CD1c-positive myeloid dendritic cell (primary cell): ENCODE results near the gene P2RY1.
"Not testable (repeated sequence)": the region's sequence is repeated elsewhere in the genome, so short reads cannot be mapped to it uniquely, and the experiment has no call there.

Experiments used
- DNase-seq: peaks from one replicate; pipeline ENCODE4 v3.0.0-alpha.2; 2016; ENCODE audit errors: extremely low spot score

The P2RY1 gene

DNA sequence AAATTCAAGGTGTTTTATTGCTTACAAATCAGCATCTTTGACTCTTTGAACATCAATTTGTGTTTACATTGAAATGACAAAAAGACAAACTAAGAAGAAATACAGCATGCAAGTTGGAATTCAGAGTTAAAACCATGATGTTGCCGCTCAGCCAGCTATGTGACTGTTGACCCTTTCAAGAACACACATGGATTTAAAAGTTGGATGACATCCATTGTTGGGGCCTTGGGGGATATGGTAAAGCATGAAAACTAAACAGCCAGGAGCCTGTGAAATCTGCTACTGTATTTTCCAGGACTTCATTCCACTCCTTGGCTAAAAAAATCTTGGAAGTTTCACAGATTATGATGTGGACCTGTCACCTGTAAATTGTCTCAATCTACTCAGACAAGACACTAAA, 4.6 kb downstream of the P2RY1 start:
- no peak for DNase-seq

DNA sequence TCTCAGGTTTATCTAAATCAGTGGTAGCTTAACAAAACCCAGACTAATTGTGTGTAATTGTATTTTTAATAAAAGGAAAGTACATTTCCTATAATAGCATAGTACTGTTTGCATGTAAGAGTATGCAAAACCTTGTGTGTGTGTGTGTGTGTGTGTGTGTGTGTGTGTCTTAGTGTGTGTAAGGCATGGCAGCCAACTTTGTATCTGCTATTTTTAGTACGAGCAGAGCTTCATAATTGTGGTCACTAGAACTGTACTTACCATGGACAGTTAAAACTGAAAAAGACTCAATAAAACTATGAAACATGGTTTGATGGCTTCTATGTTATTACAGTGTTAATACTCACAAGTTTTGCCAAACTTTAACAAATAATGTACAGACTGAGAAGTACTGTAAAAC, 6.2 kb downstream of the P2RY1 start:
- no peak for DNase-seq

DNA sequence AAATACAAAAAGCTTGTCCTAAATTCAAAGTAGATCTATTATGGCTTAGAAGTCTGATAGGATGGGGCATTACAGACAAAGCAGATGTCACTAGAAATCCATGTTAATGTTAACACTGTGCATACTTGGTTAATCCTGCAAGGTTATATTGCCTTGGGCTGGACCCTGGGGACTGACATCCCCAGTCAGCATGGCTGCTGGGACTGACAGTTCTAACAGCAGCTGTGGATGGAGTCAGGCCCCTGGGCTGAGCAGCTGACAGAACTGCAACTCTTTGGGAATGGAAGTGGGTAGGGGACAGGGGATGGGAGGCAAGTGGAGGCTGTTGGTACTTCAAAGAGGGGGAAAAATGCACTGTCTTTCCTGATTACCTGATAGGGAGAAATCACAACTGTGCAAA, 7.5 kb downstream of the P2RY1 start:
- DNase-seq: no peak

DNA sequence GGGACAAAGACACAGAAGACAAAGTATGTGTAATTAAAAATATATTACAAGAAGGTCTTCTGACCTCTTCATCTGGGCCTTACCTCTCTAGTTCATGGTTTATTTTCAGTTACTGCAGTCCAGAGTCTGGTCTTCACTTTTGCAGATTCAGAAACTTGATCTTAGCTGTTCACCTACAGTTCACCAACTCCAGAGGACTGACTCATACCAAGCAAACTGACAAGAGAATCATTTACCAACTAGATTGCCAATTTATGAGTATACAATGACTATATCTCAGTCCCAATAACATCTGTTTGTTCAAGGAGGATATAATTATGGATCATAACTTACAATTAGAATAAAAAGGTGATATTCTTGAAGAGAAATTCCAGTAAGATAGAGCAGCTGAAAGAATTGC, 9.0 kb downstream of the P2RY1 start:
- no peak for DNase-seq

DNA sequence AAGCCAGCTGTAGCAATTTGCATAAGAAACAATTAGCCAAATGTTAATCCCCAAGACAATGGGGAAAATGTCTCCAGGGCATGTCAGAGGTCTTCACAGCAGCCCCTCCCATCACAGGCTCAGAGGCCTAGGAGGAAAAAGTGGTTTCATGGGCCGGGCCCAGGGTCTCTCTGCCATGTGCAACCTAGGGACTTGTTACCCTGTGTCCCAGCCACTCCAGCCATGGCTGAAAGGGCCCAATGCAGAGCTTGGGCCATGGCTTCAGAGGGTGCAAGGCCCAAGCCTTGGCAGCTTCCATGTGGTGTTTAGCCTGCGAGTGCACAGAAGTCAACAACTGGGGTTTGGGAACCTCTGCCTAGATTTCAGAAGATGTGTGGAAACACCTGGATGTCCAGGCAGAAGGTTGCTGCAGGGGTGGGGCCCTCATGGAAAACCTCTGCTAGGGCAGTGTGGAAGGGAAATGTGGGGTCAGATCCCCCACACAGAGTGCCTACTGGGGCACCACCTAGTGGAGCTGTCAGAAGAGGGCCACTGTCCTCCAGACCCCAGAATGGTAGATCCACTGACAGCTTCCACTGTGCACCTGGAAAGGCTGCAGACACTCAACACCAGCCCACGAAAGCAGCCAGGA, 11.8 kb downstream of the P2RY1 start:
- DNase-seq: not testable (repeated sequence)

DNA sequence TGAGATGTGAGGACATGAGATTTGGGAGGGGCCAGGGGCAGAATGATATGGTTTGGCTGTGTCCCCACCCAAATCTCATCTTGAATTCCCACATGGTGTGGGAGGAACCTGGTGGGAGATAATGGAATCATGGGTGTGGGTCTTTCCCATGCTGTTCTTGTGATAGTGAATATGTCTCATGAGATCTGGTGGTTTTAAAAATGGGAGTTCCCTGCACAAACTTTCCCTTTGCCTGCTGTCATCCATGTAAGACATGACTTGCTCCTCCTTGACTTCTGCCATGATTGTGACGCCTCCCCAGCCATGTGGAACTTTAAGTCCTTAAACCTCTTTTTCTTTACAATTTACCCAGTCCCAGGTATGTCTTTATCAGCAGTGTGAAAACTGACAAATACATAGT, 12.7 kb downstream of the P2RY1 start:
- not testable (repeated sequence) for DNase-seq

DNA sequence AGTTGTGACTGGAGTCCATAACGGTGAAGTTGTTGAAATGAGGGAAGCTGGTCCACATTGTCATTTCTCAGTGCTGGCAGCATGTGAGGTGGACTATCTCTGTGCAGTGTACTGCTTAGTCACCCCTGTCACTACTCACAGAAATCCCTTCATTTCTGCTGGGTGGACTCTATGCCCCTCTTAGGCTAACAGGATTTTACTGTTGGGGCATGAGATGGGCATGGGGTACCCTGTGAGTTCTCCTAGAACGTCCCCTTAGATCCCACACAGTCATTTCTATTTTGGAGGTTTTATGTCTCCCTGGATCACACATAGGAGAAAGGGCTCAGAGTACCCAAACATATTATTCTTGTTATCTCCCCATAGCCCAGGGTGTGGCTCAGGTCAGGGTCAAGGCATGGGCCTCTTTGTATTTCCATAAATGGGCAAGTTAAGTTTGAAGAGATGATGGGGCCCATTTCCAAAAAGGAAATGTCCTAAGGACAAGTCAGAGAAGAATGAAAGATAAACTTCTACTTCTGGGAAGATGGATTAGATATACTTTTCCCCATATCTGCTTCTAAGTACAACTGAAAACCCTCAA, 15.2 kb downstream of the P2RY1 start:
- DNase-seq: no peak

DNA sequence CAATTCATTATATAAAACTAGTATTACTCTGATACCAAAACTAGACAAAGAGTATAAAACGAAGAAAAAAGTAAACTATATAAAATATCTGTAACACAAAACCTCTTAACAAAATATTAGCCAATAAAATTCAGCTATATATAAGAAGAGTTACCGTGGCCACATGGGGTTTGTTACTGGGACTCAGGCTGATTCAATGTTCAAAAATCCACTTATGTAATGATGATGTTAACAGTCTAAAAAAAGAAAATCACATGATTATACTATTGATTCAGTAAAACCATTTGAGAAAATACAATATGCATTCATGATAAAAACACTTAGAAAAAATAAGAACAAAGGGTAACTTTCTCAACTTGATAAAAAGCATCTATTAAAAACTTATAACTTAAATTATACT, 18.3 kb downstream of the P2RY1 start:
- no peak for DNase-seq

DNA sequence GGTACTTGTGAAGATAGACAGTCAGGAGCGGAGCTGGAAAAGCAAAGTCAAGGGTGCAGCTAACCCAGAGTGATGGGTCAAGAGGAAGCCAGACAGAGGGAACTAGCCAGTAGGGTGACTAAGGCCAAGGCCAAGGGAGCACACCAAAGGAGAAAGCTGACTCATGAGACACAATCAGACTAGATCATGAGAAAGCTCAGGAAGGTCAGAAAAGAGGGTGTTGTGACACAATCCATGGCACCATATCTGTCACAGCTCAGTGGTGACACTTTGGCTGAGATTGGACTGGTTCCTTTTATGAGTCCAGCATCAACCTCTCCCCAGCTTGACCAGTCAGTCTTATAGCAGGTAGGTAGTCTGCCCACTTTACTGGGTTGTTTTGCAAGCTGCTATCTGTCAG, 22.2 kb downstream of the P2RY1 start:
- DNase-seq: peak; percentile 84

DNA sequence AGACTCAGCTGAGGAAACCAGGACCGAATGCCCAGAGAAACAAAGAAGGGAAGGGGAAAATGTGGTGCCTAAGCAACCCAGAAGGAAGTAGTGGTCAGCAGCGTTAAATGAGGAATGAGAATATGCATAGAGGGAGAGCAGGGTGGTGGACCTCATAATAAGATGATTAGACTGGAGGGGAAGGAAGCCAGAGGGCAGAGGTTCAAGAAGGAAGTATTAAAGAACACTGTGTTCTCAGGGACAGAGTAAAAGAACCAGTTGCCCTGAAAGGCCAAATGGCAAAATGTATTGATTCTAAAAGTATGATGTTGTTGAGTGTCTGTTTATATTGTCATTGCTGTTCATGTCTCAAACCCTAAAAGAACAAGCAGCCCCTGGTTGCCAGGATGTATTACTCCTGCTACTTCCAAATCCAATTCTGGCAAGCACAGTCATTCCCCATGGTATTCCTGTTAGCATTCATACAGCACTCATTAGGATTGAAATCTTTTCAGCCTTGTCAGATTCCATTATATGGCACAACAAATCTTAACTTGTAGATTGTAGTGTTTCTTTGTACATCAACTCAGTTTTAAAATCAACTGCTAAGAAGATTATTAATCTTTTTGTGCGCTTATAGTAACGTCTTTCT, 23.4 kb downstream of the P2RY1 start:
- DNase-seq: peak; percentile 18

DNA sequence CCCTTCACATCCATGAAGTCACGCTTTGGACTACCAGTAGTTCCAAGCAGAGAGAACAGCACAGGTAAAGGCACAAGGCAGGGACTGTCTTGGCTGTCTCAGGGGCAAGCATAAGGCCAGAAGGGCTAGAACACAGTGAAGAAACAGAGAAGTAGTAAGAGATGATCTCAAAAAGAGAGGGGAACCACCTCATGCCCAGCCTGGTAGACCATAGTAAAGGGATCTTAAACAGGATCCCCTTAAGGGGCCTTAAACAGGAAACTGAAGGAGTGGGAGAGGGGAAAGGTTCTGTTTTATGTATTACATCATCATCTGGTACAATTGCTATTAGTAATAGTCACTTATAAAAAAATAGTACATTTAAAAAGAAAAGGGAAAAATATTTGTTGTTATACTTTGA, 25.8 kb downstream of the P2RY1 start:
- peak; percentile 71 for DNase-seq

DNA sequence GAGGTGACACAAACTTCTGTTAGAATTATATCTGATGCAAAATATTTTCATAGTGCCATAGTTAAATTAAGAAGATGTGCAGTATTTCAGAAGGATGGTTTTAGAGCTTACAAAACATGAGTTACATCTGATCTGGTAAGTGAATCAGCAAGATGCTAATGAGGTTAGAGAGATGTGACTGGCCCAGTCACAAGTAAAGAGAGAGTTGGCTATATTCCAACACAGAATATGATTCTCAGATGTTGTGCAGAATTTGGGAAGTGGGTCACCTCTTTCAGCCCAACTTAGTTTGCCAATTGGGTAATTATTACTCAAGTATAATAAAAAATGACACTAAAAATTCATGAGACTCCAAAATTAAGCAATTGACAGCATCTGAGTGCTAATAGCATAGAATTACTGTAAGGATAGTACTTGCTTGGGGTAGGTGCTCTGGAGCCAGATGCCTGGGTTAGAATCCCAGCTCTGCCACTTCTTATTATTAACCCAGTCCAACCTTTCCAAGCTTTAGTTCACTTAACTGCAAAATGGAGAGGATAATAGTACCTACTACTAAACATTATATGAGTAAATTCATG, 30.8 kb downstream of the P2RY1 start:
- peak; percentile 80 for DNase-seq

DNA sequence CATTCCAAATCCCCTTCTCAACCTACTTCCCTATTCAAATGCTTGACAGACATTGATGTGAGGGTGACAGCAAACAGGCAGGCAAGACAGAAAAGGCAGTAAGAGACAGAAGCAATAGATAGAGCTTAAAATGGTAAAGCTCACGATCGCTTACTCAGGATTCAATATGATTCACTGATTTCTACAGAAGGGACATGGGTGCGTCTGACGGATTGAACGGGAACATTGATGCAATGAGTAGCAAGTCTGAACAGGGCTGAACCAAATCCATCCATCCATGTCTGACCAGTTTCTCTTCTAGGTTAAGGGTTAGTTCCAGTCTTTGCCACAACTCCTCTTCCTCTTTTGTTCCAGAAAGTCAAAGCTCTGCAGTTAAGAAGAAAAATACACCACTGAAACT, 35.1 kb downstream of the P2RY1 start:
- peak; percentile 84 for DNase-seq

DNA sequence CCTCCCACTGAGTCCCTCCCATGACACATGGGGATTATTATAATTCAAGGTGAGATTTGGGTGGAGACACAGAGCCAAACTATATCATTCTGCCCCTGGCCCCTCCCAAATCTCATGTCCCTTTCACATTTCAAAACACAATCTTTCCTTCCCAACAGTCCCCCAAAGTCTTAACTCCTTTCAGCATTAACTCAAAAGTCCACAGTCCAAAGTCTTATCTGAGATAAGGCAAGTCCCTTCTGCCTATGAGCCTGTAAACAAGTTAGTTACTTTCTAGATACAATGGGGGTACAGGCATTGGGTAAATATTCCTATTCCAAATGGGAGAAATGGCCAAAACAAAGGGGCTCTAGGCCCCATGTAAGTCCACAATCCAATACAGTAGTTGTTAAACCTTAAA, 38.4 kb downstream of the P2RY1 start:
- not testable (repeated sequence) for DNase-seq

DNA sequence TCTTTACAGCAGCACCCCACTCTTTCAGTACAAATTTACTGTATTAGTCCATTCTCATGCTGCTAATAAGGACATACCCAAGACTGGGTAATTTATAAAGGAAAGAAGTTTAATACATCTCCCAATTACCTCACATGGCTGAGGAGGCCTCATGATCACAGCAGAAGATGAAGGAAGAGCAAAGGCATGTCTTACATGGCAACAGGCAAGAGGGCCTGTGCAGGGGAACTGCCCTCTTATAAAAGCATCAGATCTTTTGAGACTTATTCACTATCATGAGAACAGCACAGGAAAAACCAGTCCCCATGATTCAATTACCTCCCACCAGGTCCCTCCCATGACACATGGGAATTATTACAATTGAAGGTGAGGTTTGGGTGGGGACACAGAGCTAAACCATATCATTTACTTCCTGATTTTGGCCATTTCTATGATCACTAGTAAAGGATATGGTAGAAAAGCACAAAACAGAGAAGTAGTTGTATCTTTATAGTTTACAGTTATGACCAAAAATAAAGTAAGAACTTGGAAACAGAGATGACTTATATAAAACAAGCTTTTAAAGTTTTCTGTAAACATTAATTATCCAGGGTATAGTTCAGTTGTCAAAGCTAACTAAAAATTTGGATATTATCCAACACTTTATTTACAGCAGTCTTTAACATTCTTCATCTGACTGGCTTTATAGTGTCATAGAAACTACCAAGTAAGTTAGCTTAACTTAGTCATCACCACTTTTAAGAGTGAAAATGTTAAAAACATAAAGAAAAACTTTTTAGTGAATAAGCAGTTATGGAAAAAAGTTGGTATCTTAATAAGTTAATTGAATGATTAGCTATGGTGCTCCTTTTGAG, 40.2 kb downstream of the P2RY1 start:
- no peak for DNase-seq

DNA sequence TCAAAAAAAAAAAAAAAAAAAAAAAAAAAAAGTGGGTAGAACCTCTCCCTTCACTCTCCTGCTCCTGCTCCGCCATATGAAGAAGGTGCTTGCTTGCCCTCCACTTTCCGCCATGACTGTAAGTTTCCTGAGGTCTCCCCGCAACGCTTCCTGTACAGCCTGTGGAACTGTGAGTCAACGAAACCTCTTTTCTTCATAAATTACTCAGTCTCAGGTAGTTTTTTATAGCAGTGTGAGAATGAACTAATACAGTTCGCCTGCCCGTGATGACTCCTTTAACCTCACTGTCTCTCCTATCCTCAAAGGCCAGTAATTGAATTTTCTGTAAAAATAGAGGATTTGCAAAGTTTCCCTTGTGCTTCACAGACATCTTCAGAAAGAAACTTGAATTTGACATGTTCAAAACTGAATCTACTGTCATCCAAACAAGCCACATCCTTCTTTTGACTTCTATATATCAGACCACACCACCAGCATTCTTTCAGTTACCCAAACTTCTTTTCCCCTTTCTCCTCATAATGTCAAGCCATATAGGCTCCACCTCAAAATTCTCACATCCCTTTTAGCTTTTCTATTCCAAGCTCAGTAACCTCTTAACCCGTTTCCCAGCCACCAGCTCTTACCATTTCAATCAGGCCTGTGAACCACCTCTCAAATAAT, 44.3 kb downstream of the P2RY1 start:
- DNase-seq: peak; percentile 27

DNA sequence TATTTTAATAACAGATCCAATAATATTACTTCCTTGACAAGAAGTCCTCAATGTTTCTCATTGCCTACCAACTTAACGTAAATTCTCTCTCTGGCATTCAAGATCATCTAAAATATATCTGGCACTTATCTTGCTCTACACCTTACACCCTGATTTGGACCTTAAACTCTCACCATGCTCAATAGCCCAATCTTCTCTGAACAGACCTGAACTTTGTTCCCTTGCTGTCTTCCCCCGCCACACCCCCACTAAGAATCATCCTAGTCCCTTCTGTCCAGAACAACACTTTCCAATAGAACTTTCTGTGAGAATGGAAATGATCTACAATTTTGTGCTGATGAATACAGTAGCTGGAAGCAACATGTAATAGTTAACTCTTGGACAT, 44.9 kb downstream of the P2RY1 start:
- no peak for DNase-seq

DNA sequence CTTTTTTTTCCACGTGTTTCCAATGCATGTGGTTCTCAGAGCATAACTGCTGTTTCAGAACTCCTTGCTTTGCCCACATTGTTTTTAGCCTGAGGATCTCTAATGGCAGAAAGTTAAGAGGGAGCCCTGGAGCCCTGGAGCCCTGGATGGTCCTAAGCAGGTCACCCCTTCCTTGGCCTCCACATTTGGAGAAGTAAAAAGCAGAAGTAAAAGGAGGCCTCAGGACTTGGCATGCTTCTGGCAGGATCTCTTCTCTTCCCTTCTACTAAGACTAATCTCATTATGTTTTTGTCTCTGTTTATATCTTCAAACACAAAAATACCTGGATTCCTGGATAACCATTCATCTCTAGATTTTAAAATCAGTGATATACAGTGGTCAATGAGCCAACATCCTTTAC, 50.1 kb downstream of the P2RY1 start:
- peak; percentile 54 for DNase-seq
